Gastrocnemius medialis (tissue), 4 donors: Measurements from ENCODE around the gene DIP2C. TPM values are rescaled to one million over a fixed set of nuclear protein-coding genes. Genes with fewer than 3 reads are reported as not detected.

ENCODE experiments used
- ATAC-seq, 2 donors: fragments of 150-250 bp; one replicate each; pipeline ENCODE4 v1.9.1; 2016
- DNase-seq, 2 donors: peaks; one replicate each; pipeline ENCODE4 v3.0.0-alpha.2; 2019
- H3K27ac ChIP-seq, 4 donors: fragments of 200-600 bp; sonication (generic); 1 replicate in 1 of 4; 2 replicates in 3 of 4; pipeline ENCODE4 v1.5.1; 2016 to 2018; ENCODE audit warnings: mild to moderate bottlenecking in 2 of 4, moderate library complexity in 1 of 4
- H3K27me3 ChIP-seq, 3 donors: fragments of 200-600 bp; sonication (generic) in 2 of 3; 1 replicate in 1 of 3; 2 replicates in 2 of 3; pipeline versions ENCODE4 v1.5.1 to v1.6.0; 2016 to 2019; ENCODE audit warnings: mild to moderate bottlenecking in 1 of 3, moderate library complexity in 1 of 3
- H3K36me3 ChIP-seq, 2 donors: fragments of 200-600 bp; sonication (generic) in 1 of 2; one replicate each; pipeline ENCODE4 v1.5.1; 2017 to 2018
- H3K4me1 ChIP-seq, 2 donors: fragments of 200-600 bp; sonication (generic) in 1 of 2; one replicate each; pipeline ENCODE4 v1.5.1; 2016 to 2017; ENCODE audit warnings: mild to moderate bottlenecking in 2 of 2
- H3K4me3 ChIP-seq, 4 donors: fragments of 200-600 bp; sonication (generic) in 3 of 4; 1 replicate in 1 of 4; 2 replicates in 3 of 4; pipeline ENCODE4 v1.5.1; 2016 to 2019; ENCODE audit warnings: mild to moderate bottlenecking in 2 of 4
- H3K9me3 ChIP-seq, 3 donors: fragments of 200-600 bp; sonication (generic) in 2 of 3; 1 replicate in 1 of 3; 2 replicates in 2 of 3; pipeline ENCODE4 v1.5.1; 2016 to 2019
- POLR2A ChIP-seq, 2 donors: fragments of 450-650 bp; IDR thresholded peaks; one replicate each; pipeline ENCODE4 v1.6.1; 2017; ENCODE audit warnings: antibody characterized with exemption in 2 of 2, mild to moderate bottlenecking in 2 of 2, moderate library complexity in 2 of 2
- in situ Hi-C, 4 donors: fragments of 200-750 bp; cut with MboI; loops; one replicate each; pipeline versions ENCODE4 v1.15.0 to v1.8.0; 2017; ENCODE audit warnings: low sequenced_read_pairs in 4 of 4
- intact Hi-C: fragments of 100-400 bp; cut with DNase I; formaldehyde crosslinking; loops from one replicate; pipeline ENCODE4 v1.15.1; 2023; ENCODE audit warnings: low total_unique reads
- total RNA-seq, 4 donors: library from RNA; depleted of rRNA; stranded (reverse); fragments of >200 nt; gene quantifications; one replicate each; pipeline versions ENCODE4 v1.1.0 to v1.2.3, GENCODE V29; 2016
- TF ChIP-seq, protein P1 (sequence below), 5 experiments: fragments of 450-650 bp in 3 of 5; fragments of 200-600 bp in 2 of 5; sonication (generic) in 2 of 5; IDR thresholded peaks in 4 of 5; conservative IDR thresholded peaks in 1 of 5; 1 replicate in 4 of 5; 2 replicates in 1 of 5; pipeline ENCODE4 v1.5.1; 2016 to 2019; ENCODE audit warnings: antibody characterized with exemption in 5 of 5, mild to moderate bottlenecking in 3 of 5, moderate library complexity in 3 of 5

The DIP2C gene
- total RNA-seq, 4 donors from 2014 or later: 19.1 to 60.0 (median 30.2) TPM

DNA sequence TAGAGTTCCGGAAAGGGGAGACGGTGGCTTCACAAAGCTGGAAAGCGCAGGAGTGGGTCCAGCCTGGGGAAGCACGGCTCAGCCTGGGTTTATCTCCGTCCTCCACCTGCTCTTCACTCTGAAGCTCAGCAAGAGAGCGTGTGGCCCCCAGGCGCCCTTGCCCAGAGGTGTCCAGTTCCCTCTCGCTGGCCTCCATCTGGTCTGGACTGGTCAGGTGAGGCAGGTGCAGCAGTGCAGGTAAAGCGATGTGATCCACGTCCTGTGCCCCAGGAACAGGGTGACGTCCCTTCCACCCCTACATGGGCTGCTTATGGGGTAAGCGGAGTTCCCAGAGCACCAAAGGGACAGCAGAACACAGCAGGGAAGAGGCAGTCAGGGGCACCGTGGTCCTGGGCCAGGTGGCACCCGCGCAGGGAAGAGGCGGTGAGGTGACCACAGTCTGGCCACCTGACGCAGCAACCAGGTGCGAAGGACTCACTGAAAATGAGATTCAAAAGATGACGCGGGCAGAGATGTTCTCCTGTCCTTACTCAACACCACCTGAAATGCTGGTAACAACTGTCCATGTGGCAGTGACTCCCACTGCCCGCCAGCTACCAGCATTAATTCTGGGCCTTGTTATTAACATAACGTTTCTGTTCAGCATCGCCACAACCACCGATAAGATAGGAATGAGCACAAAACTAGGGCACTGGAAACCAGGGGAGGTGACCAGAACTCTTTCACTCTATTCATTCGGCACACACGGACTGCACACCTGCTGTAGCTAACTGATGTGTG, 33.0 kb upstream of the DIP2C start:
- no peak overlapping the region for H3K4me3 ChIP-seq
- in situ Hi-C loops (no loop called here), intact Hi-C loops (no loop called here)
- H3K27me3 ChIP-seq: no peaks in the 10 kb centered on the region
- TF ChIP-seq, protein P1, sequence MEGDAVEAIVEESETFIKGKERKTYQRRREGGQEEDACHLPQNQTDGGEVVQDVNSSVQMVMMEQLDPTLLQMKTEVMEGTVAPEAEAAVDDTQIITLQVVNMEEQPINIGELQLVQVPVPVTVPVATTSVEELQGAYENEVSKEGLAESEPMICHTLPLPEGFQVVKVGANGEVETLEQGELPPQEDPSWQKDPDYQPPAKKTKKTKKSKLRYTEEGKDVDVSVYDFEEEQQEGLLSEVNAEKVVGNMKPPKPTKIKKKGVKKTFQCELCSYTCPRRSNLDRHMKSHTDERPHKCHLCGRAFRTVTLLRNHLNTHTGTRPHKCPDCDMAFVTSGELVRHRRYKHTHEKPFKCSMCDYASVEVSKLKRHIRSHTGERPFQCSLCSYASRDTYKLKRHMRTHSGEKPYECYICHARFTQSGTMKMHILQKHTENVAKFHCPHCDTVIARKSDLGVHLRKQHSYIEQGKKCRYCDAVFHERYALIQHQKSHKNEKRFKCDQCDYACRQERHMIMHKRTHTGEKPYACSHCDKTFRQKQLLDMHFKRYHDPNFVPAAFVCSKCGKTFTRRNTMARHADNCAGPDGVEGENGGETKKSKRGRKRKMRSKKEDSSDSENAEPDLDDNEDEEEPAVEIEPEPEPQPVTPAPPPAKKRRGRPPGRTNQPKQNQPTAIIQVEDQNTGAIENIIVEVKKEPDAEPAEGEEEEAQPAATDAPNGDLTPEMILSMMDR (IDR thresholded peaks at IDR 0.05 in 4 of 5, conservative IDR thresholded peaks at IDR 0.05 in 1 of 5): no peak
- no peak for TF ChIP-seq POLR2A (IDR thresholded peaks at IDR 0.05)
- H3K27ac ChIP-seq: no peak overlapping the region
- no peak for DNase-seq
- no peak for ATAC-seq
- no peaks in the 10 kb centered on the region for H3K4me1 ChIP-seq
- H3K9me3 ChIP-seq: no peaks in the 10 kb centered on the region
- no peaks in the 10 kb centered on the region for H3K36me3 ChIP-seq

DNA sequence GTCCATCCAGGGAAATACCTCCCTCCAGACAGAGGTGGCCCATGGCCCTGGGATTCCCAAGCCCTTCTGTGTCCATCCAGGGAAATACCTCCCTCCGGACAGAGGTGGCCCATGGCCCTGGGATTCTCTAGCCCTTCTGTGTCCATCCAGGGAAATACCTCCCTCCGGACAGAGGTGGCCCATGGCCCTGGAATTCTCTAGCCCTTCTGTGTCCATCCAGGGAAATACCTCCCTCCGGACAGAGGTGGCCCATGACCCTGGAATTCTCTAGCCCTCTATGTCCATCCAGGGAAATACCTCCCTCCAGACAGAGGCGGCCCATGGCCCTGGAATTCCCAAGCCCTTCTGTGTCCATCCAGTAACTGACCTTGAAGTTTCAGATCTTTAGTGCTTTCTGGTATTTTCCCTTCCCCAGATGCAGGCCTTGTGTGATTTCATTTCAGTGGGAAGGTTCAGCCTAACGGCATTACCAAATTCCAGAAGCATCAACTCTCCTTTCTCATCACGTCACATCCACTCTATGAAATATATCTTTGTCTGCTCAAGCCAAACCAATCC, 28.8 kb upstream of the DIP2C start:
- in situ Hi-C loops: no loop called here
- ATAC-seq: no peak

GRCh38 chr10:717458-717857, 28.0 kb upstream of the DIP2C start:
- intact Hi-C loops: no loop called here
- in situ Hi-C loops: no loop called here

More for the DNA sequence above, 28.8 kb upstream of the DIP2C start:
- Histone ChIP-seq H3K27ac (no peak overlapping the region), H3K4me1 (no peaks in the 10 kb centered on the region), H3K9me3 (peaks cover 0 to 4% (median 0%) of the 10 kb centered on the region in 3 donors), H3K27me3 (no peaks in the 10 kb centered on the region), H3K36me3 (no peaks in the 10 kb centered on the region), H3K4me3 (no peak overlapping the region)
- no peak for DNase-seq
- no peak for TF ChIP-seq POLR2A (IDR thresholded peaks at IDR 0.05)
- TF ChIP-seq, protein P1 (IDR thresholded peaks at IDR 0.05 in 4 of 5, conservative IDR thresholded peaks at IDR 0.05 in 1 of 5): no peak
- intact Hi-C loops: no loop called here

GRCh38 chr10:716821-717220, 27.4 kb upstream of the DIP2C start:
- Histone ChIP-seq H3K4me1 (no peaks in the 10 kb centered on the region), H3K4me3 (no peak overlapping the region), H3K27me3 (no peaks in the 10 kb centered on the region), H3K9me3 (peaks cover 0 to 4% (median 0%) of the 10 kb centered on the region in 3 donors), H3K36me3 (no peaks in the 10 kb centered on the region), H3K27ac (no peak overlapping the region)
- TF ChIP-seq, protein P1 (IDR thresholded peaks at IDR 0.05 in 4 of 5, conservative IDR thresholded peaks at IDR 0.05 in 1 of 5): no peak
- TF ChIP-seq POLR2A (IDR thresholded peaks at IDR 0.05): no peak
- DNase-seq (no peak), ATAC-seq (no peak)
- intact Hi-C loops: no loop called here
- in situ Hi-C loops: no loop called here

More at GRCh38 chr10:717458-717857, 28.0 kb upstream of the DIP2C start:
- ATAC-seq (no peak), DNase-seq (no peak)
- H3K36me3 ChIP-seq: no peaks in the 10 kb centered on the region
- TF ChIP-seq POLR2A (IDR thresholded peaks at IDR 0.05): no peak
- TF ChIP-seq, protein P1 (IDR thresholded peaks at IDR 0.05 in 4 of 5, conservative IDR thresholded peaks at IDR 0.05 in 1 of 5): no peak
- no peaks in the 10 kb centered on the region for H3K27me3 ChIP-seq
- no peak overlapping the region for H3K4me3 ChIP-seq
- H3K4me1 ChIP-seq: no peaks in the 10 kb centered on the region
- H3K9me3 ChIP-seq: peaks cover 0 to 4% (median 0%) of the 10 kb centered on the region in 3 donors
- H3K27ac ChIP-seq: no peak overlapping the region
